SU-DHL-6 (cell line): ENCODE data around the gene PVALEF.

Experiments used
- H2AFZ ChIP-seq: fragments of 200-600 bp; sonication (generic); 2 replicates; pipeline ENCODE4 v1.6.1; 2014; ENCODE audit warnings: low read depth, mild to moderate bottlenecking, moderate library complexity, mixed read lengths, antibody characterized with exemption, low read length; ENCODE audit not compliant: severe bottlenecking
- H3F3A ChIP-seq: fragments of 200-600 bp; shearing (Covaris generic); 2 replicates; pipeline ENCODE4 v1.6.0; 2016; ENCODE audit warnings: antibody characterized with exemption, mild to moderate bottlenecking; ENCODE audit not compliant: insufficient read depth
- H3K27ac ChIP-seq: fragments of 200-600 bp; sonication (generic); 2 replicates; pipeline ENCODE4 v1.5.1; 2016; ENCODE audit warnings: low read depth, mild to moderate bottlenecking, low read length, moderate library complexity, mixed read lengths
- H3K27me3 ChIP-seq: fragments of 200-600 bp; sonication (generic), shearing (Covaris generic); 2 replicates; pipeline ENCODE4 v1.6.0; 2014; ENCODE audit warnings: mild to moderate bottlenecking, low read length
- H3K36me3 ChIP-seq: fragments of 200-600 bp; sonication (generic); 2 replicates; pipeline ENCODE4 v1.6.1; 2014; ENCODE audit warnings: mild to moderate bottlenecking, low read length, mixed read lengths
- H3K4me2 ChIP-seq: fragments of 300-600, 200-600 bp; shearing (Covaris generic), sonication (generic); 2 replicates; pipeline ENCODE4 v1.6.0; 2014; ENCODE audit warnings: low read length, low read depth, mild to moderate bottlenecking; ENCODE audit not compliant: poor library complexity, severe bottlenecking
- H3K4me3 ChIP-seq: fragments of 200-600 bp; sonication (generic); 2 replicates; pipeline ENCODE4 v1.5.1; 2014; ENCODE audit warnings: antibody characterized with exemption, low read length, mild to moderate bottlenecking, mixed read lengths; ENCODE audit not compliant: insufficient read depth, poor library complexity, severe bottlenecking
- H3K79me2 ChIP-seq: fragments of 200-600 bp; sonication (generic); 2 replicates; pipeline ENCODE4 v1.6.1; 2014; ENCODE audit warnings: mild to moderate bottlenecking, low read length, moderate library complexity; ENCODE audit not compliant: insufficient read depth
- H3K9ac ChIP-seq: fragments of 200-600 bp; sonication (generic); 2 replicates; pipeline ENCODE4 v1.7.0; 2014; ENCODE audit warnings: mild to moderate bottlenecking, low read length
- H3K9me2 ChIP-seq: fragments of 200-600 bp; sonication (generic); replicated peaks from 2 replicates; pipeline ENCODE4 v1.6.1; 2014; ENCODE audit warnings: low read length; ENCODE audit not compliant: insufficient read depth
- H3K9me3 ChIP-seq: fragments of 200-600 bp; sonication (generic); 2 replicates; pipeline ENCODE4 v1.6.1; 2014; ENCODE audit warnings: low read length, mixed read lengths; ENCODE audit not compliant: insufficient read depth
- H4K20me1 ChIP-seq: fragments of 200-600 bp; sonication (generic); 2 replicates; pipeline ENCODE4 v1.6.1; 2014; ENCODE audit warnings: low read depth, mild to moderate bottlenecking, antibody characterized with exemption, low read length, moderate library complexity, mixed read lengths
- CTCF ChIP-seq: fragments of 200-600 bp; sonication (generic); IDR thresholded peaks from one replicate; pipeline ENCODE4 v1.5.1; 2017; ENCODE audit warnings: antibody characterized with exemption, mild to moderate bottlenecking, low read length, moderate library complexity; ENCODE audit not compliant: insufficient read depth, poor library complexity, severe bottlenecking
- EZH2phosphoT487 ChIP-seq: fragments of 200-600 bp; sonication (generic), shearing (Covaris generic); conservative IDR thresholded peaks from 2 replicates; pipeline ENCODE4 v1.6.1; 2018; ENCODE audit warnings: mild to moderate bottlenecking, antibody characterized with exemption, low read length, moderate library complexity, mixed read lengths

The PVALEF gene

GRCh38 chr17:81228420-81228819, 63.1 kb downstream of the PVALEF start:
- no peaks in the 10 kb centered on the region for H3K79me2 ChIP-seq
- no peaks in the 10 kb centered on the region for H4K20me1 ChIP-seq
- H3K27me3 ChIP-seq: no peaks in the 10 kb centered on the region
- H3K9ac ChIP-seq: no peak overlapping the region
- no peak overlapping the region for H3K4me2 ChIP-seq
- no peaks in the 10 kb centered on the region for H3K36me3 ChIP-seq
- H3K4me3 ChIP-seq: no peak overlapping the region
- 0 out of 2 replicates have a peak, but pooled peaks cover 3% of the 10 kb centered on the region for H3F3A ChIP-seq
- H2AFZ ChIP-seq: no peak overlapping the region
- TF ChIP-seq CTCF: no peak
- TF ChIP-seq EZH2phosphoT487: no peak
- H3K9me2 ChIP-seq: no peaks in the 10 kb centered on the region
- no peak overlapping the region for H3K27ac ChIP-seq
- no peaks in the 10 kb centered on the region for H3K9me3 ChIP-seq

DNA sequence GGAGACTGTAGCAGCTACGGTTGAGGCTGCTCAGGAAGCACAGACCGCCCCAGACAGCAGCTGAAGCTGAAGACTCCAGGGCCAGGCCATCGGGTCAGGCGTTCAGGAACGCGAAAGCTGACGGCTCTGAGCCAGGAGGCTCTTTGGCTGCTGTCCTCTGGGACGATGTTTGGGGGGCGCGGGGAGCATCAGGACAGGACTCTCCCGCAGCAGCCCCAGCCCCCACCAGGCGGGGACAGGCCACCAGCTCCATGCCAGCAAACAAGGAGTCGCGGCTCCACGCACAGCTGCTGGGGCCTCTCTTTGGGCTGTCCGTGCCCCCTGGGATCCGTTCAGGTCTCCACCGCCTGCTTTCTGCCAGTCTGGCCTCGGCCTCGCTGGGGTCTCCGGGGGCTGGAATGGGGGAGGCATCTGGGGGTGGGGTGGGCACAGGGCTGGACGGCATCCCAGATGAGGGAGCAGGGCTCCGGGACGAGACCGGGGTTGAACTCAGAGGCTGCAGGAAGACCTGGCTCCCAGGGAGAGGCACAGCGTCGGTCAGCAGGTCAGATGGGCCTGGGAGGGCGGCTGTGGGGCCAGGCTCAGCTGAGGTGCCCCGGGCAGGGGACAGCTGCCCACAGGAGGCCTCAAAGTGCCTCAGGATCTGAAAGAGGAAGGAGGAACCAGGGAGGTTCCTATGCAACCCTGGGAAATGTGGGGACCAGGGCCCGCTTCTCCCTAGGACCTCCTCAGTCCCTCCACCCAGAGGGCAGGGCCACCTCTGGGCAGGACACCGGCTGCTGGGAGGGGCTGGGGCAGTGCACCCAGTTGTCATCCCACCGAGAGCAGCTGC, 63.7 kb downstream of the PVALEF start:
- Histone ChIP-seq H2AFZ (no peak overlapping the region), H3K9ac (no peak overlapping the region), H3K4me2 (no peak overlapping the region), H3K9me3 (no peaks in the 10 kb centered on the region), H4K20me1 (no peaks in the 10 kb centered on the region), H3F3A (no peaks in the 10 kb centered on the region), H3K4me3 (no peak overlapping the region), H3K27me3 (no peaks in the 10 kb centered on the region), H3K9me2 (no peaks in the 10 kb centered on the region), H3K36me3 (no peaks in the 10 kb centered on the region), H3K79me2 (no peaks in the 10 kb centered on the region), H3K27ac (no peak overlapping the region)
- TF ChIP-seq EZH2phosphoT487: no peak
- TF ChIP-seq CTCF: no peak

DNA sequence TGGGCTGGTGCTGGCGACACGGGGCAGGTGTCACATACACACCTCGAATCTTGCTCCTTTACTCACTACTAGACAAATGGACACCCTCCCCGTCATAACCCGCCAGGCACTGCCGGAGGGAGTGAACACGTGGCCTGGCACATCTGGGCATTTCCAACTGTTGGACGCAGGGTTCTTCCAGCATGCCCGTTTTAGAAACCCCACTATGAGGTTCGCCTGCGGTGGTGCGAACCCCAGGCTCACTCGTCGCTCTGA, 64.3 kb downstream of the PVALEF start:
- Histone ChIP-seq H3K27ac (no peak overlapping the region), H2AFZ (no peak overlapping the region), H3K9me2 (no peaks in the 10 kb centered on the region), H3F3A (no peaks in the 10 kb centered on the region), H3K79me2 (no peaks in the 10 kb centered on the region), H3K9ac (no peak overlapping the region), H4K20me1 (no peaks in the 10 kb centered on the region), H3K4me2 (no peak overlapping the region), H3K9me3 (no peaks in the 10 kb centered on the region), H3K27me3 (no peaks in the 10 kb centered on the region), H3K36me3 (no peaks in the 10 kb centered on the region), H3K4me3 (no peak overlapping the region)
- no peak for TF ChIP-seq EZH2phosphoT487
- no peak for TF ChIP-seq CTCF
